ENCODE data around the gene AKT1.

The AKT1 gene

GRCh38 chr14:104751539-104752422, 43.8 kb downstream of the AKT1 start:
- no peak for DNase-seq

- DNase-seq, result peak; percentile 33
Observed at GRCh38 chr14:104750753-104751057, 44.8 kb downstream of the AKT1 start.

GRCh38 chr14:104750056-104750752, 45.3 kb downstream of the AKT1 start:
- DNase-seq, result no peak

GRCh38 chr14:104749111-104749649, 46.4 kb downstream of the AKT1 start:
- peak; percentile 90 for DNase-seq

GRCh38 chr14:104747876-104748275, 47.7 kb downstream of the AKT1 start:
- DNase-seq, result no peak

- DNase-seq, result peak; percentile 67
Observed at GRCh38 chr14:104746934-104747481, 48.5 kb downstream of the AKT1 start.

- DNase-seq, result no peak
Observed at GRCh38 chr14:104746071-104746545, 49.4 kb downstream of the AKT1 start.

GRCh38 chr14:104745431-104745830, 50.1 kb downstream of the AKT1 start:
- DNase-seq, result no peak

- DNase-seq, result no peak
Observed at GRCh38 chr14:104744484-104744883, 51.1 kb downstream of the AKT1 start.

GRCh38 chr14:104743461-104744380, 51.8 kb downstream of the AKT1 start:
- no peak for DNase-seq

- no peak for DNase-seq
Observed at GRCh38 chr14:104742586-104743455, 52.7 kb downstream of the AKT1 start.

GRCh38 chr14:104741803-104742251, 53.7 kb downstream of the AKT1 start:
- no peak for DNase-seq

GRCh38 chr14:104741108-104741802, 54.3 kb downstream of the AKT1 start:
- no peak for DNase-seq

- no peak for DNase-seq
Observed at GRCh38 chr14:104739546-104740516, 55.7 kb downstream of the AKT1 start.

- DNase-seq, result no peak
Observed at GRCh38 chr14:104739026-104739425, 56.5 kb downstream of the AKT1 start.

GRCh38 chr14:104738375-104739019, 57.1 kb downstream of the AKT1 start:
- DNase-seq, result no peak

GRCh38 chr14:104735830-104736642, 59.5 kb downstream of the AKT1 start:
- no peak for DNase-seq
